Activated CD4-positive, alpha-beta memory T cell treated with anti-CD3 and anti-CD28 coated beads, Interleukin-2, amount 10 ng/mL, durations not matched to agents 7 days and 5 days (primary cell): ENCODE results near the gene ANKIB1. TPM values are rescaled to one million over a fixed set of nuclear protein-coding genes. Genes with fewer than 3 reads are reported as not detected.

Source experiments
- total RNA-seq, 2 experiments: library from RNA; stranded (reverse); gene quantifications; one replicate each; pipeline ENCODE4 v1.2.3, GENCODE V29; 2021

The ANKIB1 gene
- total RNA-seq, 2 experiments from 2014 or later: 65.1 to 70.2 TPM

Other genes with a start within 250 kb of the ANKIB1 start
- gene CYP51A1, start 111.5 kb upstream of the ANKIB1 start, total RNA-seq: 10 to 100 TPM; 94.3 to 97.9 TPM
- not detected for gene LRRD1, start 66.8 kb upstream of the ANKIB1 start, total RNA-seq
- gene KRIT1, start 60 bp upstream of the ANKIB1 start, total RNA-seq: 10 to 100 TPM; 39.5 to 42.4 TPM
- gene GATAD1, start 201.5 kb downstream of the ANKIB1 start, total RNA-seq: 10 to 100 TPM; 17.4 to 18.5 TPM
- gene ERVW-1, start 232.0 kb downstream of the ANKIB1 start, total RNA-seq: not detected